Measurements from ENCODE around the gene MBOAT2.

The MBOAT2 gene

DNA sequence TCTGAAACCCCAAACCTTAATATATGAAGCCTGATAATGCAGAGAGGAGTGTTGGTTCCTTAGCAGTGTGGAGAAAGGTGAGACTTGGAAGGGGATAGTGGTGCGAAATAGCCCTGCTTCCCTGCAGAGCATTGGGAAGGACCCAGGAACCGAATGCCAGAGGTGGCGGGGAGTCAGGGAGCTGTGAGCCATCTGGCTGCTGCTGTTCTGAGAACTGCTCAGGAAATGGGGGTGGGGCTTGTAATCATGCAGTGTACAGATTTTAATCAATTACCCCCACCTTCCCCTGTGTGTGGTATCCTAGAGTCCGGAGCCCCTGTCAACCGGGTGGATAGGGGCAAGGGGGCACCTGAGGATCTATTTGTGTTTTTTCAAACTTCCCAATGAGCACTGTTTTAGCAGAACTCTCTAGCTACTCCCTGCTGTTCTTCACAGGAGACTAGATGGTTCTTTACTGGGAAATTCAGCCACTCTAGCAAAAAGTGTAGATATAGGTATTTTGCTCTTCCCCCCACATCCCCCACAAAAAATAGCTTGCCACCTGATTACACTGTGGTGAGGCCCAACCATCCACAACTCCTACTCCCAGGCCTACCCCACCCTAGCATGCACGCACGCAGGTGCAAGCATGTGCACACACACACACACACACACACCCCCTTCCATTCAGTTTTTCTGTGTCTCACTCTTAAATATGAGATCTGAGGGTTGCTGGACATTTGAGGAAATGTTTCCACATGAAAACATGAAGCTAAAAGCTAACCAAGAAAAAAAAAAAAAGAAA is 30.1 kb upstream of the MBOAT2 start:
- DNase-seq (ENCODE audit: low spot score): no peak
- TF ChIP-seq, protein P1, sequence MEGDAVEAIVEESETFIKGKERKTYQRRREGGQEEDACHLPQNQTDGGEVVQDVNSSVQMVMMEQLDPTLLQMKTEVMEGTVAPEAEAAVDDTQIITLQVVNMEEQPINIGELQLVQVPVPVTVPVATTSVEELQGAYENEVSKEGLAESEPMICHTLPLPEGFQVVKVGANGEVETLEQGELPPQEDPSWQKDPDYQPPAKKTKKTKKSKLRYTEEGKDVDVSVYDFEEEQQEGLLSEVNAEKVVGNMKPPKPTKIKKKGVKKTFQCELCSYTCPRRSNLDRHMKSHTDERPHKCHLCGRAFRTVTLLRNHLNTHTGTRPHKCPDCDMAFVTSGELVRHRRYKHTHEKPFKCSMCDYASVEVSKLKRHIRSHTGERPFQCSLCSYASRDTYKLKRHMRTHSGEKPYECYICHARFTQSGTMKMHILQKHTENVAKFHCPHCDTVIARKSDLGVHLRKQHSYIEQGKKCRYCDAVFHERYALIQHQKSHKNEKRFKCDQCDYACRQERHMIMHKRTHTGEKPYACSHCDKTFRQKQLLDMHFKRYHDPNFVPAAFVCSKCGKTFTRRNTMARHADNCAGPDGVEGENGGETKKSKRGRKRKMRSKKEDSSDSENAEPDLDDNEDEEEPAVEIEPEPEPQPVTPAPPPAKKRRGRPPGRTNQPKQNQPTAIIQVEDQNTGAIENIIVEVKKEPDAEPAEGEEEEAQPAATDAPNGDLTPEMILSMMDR (IDR thresholded peaks at IDR 0.05; ENCODE audit: borderline replicate concordance, control extremely low read depth, extremely low read depth, insufficient read depth, missing control alignments): no peak
- in situ Hi-C loops (cut with MboI; ENCODE audit: low sequenced_read_pairs, unreplicated experiment): no loop called here

DNA sequence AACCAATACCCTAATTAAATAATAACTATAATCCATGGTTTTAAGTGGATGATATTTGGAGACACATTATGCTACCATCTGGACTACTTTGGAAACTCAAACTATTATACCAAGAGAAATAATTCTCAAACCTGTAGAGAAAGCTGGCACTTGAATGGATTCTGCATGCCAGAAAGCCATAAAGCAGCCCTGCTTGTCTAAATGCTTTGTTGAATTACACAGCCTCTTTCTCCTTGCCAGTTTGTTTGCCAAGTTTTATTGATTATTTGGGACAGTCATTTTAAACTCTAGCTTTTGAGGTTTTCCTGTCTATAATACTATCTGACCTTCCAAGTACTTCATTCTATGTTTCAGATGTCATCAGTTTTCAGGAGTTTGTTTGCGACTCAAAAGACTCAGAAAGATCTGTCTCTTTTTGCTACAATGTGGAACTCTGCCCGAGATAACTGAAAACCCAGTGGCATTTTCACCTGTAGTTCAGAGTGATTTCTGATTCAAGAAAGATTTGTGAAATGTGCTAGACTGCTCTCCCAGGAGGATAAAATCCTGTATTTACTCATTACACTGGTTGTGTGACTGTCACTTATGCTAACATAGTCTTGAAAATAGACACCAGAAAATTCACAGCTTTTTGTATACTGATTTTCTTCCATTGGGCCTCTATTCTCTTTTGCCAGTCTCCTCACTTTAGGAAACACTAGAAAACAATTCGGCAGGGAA is 29.2 kb upstream of the MBOAT2 start:
- TF ChIP-seq, protein P1 (IDR thresholded peaks at IDR 0.05; ENCODE audit: borderline replicate concordance, control extremely low read depth, extremely low read depth, insufficient read depth, missing control alignments): no peak
- in situ Hi-C loops (cut with MboI; ENCODE audit: low sequenced_read_pairs, unreplicated experiment): no loop called here
- no peak for DNase-seq (ENCODE audit: low spot score)

DNA sequence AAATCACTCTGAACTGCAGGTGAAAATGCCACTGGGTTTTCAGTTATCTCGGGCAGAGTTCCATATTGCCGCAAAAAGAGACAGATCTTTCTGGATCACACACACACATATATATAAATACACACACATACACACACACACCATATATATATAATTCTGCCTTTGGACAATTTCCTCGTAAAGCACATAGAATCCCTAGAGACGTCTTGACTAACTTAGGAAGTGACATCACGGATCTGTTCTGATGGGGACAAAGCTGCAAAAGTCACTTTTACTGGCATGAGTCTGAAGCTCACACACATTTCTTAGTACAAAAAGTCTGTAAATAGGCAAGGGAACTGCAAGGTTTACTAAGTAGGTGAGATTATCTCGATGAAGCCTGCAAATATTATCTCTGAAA is 28.6 kb upstream of the MBOAT2 start:
- TF ChIP-seq, protein P1 (IDR thresholded peaks at IDR 0.05; ENCODE audit: borderline replicate concordance, control extremely low read depth, extremely low read depth, insufficient read depth, missing control alignments): no peak
- DNase-seq (ENCODE audit: low spot score): no peak
- in situ Hi-C loops (cut with MboI; ENCODE audit: low sequenced_read_pairs, unreplicated experiment): no loop called here

DNA sequence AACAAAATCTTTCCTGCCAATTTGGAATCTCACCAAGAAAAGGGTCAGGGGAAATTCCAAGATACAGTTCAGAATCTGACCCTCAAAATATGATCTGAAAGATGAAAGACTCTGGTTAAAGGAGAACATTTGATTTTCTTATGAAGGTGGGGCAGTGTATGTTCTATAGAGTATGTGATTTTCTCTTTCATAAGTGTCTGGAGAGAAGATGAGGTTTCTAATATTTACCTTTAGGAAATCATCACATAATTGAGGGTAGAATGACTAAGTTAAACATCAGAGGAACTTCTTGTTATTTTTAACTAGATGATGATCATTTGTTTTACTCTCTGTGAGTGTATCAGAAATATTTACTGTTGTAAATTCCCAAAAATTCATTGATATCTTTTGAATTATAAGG is 27.8 kb upstream of the MBOAT2 start:
- TF ChIP-seq, protein P1 (IDR thresholded peaks at IDR 0.05; ENCODE audit: borderline replicate concordance, control extremely low read depth, extremely low read depth, insufficient read depth, missing control alignments): no peak
- in situ Hi-C loops (cut with MboI; ENCODE audit: low sequenced_read_pairs, unreplicated experiment): no loop called here
- no peak for DNase-seq (ENCODE audit: low spot score)

DNA sequence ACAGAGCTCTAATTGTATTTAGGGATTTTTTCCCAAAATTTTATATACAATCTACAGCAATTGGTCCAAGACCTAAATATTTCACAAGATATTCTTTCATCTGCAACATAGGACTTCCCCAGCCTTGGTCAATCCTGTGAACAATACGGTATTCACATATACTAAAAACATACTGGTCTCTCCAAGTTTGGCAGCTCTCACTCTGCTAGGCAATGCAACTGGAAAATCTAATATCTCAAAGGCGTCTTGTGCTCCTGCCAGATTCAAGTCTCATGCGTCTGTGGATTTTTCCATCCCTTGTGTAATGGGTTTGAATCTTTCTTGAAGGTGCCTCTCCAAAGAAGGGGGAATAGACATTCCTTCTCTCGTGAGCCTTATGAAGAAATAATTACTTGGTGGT is 27.4 kb upstream of the MBOAT2 start:
- TF ChIP-seq, protein P1 (IDR thresholded peaks at IDR 0.05; ENCODE audit: borderline replicate concordance, control extremely low read depth, extremely low read depth, insufficient read depth, missing control alignments): no peak
- DNase-seq (ENCODE audit: low spot score): no peak
- in situ Hi-C loops (cut with MboI; ENCODE audit: low sequenced_read_pairs, unreplicated experiment): no loop called here

DNA sequence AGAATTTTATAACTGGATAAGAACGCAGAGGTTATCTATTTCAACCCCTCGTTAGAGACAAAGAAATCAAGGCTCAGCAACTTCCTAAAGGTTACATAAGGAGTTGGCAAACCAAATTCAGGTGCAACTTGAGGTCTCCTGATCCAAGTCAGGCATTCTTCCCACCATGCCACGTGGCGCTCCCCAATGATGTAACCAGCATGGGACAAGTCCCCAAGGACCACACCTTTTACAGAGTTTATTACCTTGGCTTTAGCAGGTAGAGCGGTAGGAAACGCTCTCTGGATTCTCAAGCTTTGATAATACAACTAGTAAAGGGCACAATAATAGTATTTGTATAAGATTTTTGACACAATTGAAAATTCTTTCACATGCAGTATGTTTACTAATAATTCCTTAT is 26.7 kb upstream of the MBOAT2 start:
- in situ Hi-C loops (cut with MboI; ENCODE audit: low sequenced_read_pairs, unreplicated experiment): no loop called here
- TF ChIP-seq, protein P1 (IDR thresholded peaks at IDR 0.05; ENCODE audit: borderline replicate concordance, control extremely low read depth, extremely low read depth, insufficient read depth, missing control alignments): no peak
- DNase-seq (ENCODE audit: low spot score): no peak

All from GM13976 (cell line).